ENCODE measurements around the gene SPSB2. TPM values are rescaled to one million over a fixed set of nuclear protein-coding genes. Genes with fewer than 3 reads are reported as not detected.
"Not testable (repeated sequence)": the region's sequence is repeated elsewhere in the genome, so short reads cannot be mapped to it uniquely, and the experiment has no call there.

The SPSB2 gene
- polyA plus RNA-seq, 4 donors: 9.7 to 22.5 (median 12.7) TPM

GRCh38 chr12:6915789-6916285 lies 42.7 kb upstream of the SPSB2 start:
- H3K27ac ChIP-seq (ENCODE audit: low read depth in 1 of 3, low read length in 2 of 3): no peak overlapping the region
- H3K36me3 ChIP-seq (ENCODE audit: control insufficient read depth in 3 of 3, insufficient read depth in 2 of 3, low read depth in 1 of 3, low read length in 3 of 3): peaks cover 0 to 7% (median 0%) of the 10 kb centered on the region in 3 donors
- no peaks in the 10 kb centered on the region for H3K9me3 ChIP-seq (ENCODE audit: control insufficient read depth in 2 of 2, insufficient read depth in 1 of 2, low read depth in 1 of 2, low read length in 1 of 2)
- FAIRE-seq (no peak), DNase-seq (no peak)
- H3K4me1 ChIP-seq (ENCODE audit: control insufficient read depth in 3 of 3, insufficient read depth in 2 of 3, low read depth in 1 of 3, low read length in 2 of 3): peaks cover 0 to 13% (median 5%) of the 10 kb centered on the region in 3 donors
- peaks cover 0 to 35% (median 0%) of the 10 kb centered on the region in 3 donors for H3K27me3 ChIP-seq (ENCODE audit: control insufficient read depth in 3 of 3, insufficient read depth in 3 of 3, low read length in 3 of 3)
- no peak overlapping the region for H3K4me3 ChIP-seq (ENCODE audit: low read depth in 1 of 3, low read length in 3 of 3)
- WGBS, 3 donors: 62 to 80% (median 80%) methylated on average over 14 of the region's 14 CpGs

- FAIRE-seq: no peak
Observed at GRCh38 chr12:6914947-6915788, 42.1 kb upstream of the SPSB2 start.

GRCh38 chr12:6914246-6914946 lies 41.3 kb upstream of the SPSB2 start, which contains the start of gene ENO2:
TSS of gene ENO2 (plus strand) at chr12:6914580. CDS start at chr12:6915833, 1,253 bp downstream.
- H3K36me3 ChIP-seq (ENCODE audit: control insufficient read depth in 3 of 3, insufficient read depth in 2 of 3, low read depth in 1 of 3, low read length in 3 of 3): peaks cover 0 to 7% (median 0%) of the 10 kb centered on the region in 3 donors
- no peak for FAIRE-seq
- peaks cover 0 to 35% (median 0%) of the 10 kb centered on the region in 3 donors for H3K27me3 ChIP-seq (ENCODE audit: control insufficient read depth in 3 of 3, insufficient read depth in 3 of 3, low read length in 3 of 3)
- no peaks in the 10 kb centered on the region for H3K9me3 ChIP-seq (ENCODE audit: control insufficient read depth in 2 of 2, insufficient read depth in 1 of 2, low read depth in 1 of 2, low read length in 1 of 2)
- H3K4me1 ChIP-seq (ENCODE audit: control insufficient read depth in 3 of 3, insufficient read depth in 2 of 3, low read depth in 1 of 3, low read length in 2 of 3): peaks cover 0 to 13% (median 5%) of the 10 kb centered on the region in 3 donors
- peak within 1 kb of the TSS; percentile 23 to 58 (median 55) for H3K4me3 ChIP-seq (ENCODE audit: low read depth in 1 of 3, low read length in 3 of 3)
- WGBS, 3 donors: 0% methylated on average over 36 to 68 of the region's 68 CpGs
- peak; percentile 56 to 74 for DNase-seq
- H3K27ac ChIP-seq (ENCODE audit: low read depth in 1 of 3, low read length in 2 of 3): peak within 1 kb of the TSS in 2 of 3 donors; percentile 59 to 82

More at GRCh38 chr12:6914947-6915788, 42.1 kb upstream of the SPSB2 start:
- H3K9me3 ChIP-seq (ENCODE audit: control insufficient read depth in 2 of 2, insufficient read depth in 1 of 2, low read depth in 1 of 2, low read length in 1 of 2): no peaks in the 10 kb centered on the region
- H3K27me3 ChIP-seq (ENCODE audit: control insufficient read depth in 3 of 3, insufficient read depth in 3 of 3, low read length in 3 of 3): peaks cover 0 to 35% (median 0%) of the 10 kb centered on the region in 3 donors
- WGBS, 3 donors: 13 to 20% (median 17%) methylated on average over 25 to 29 of the region's 29 CpGs
- peak overlapping the region; percentile 23 to 58 (median 55) for H3K4me3 ChIP-seq (ENCODE audit: low read depth in 1 of 3, low read length in 3 of 3)
- peaks cover 0 to 13% (median 5%) of the 10 kb centered on the region in 3 donors for H3K4me1 ChIP-seq (ENCODE audit: control insufficient read depth in 3 of 3, insufficient read depth in 2 of 3, low read depth in 1 of 3, low read length in 2 of 3)
- peaks cover 0 to 7% (median 0%) of the 10 kb centered on the region in 3 donors for H3K36me3 ChIP-seq (ENCODE audit: control insufficient read depth in 3 of 3, insufficient read depth in 2 of 3, low read depth in 1 of 3, low read length in 3 of 3)
- no peak for DNase-seq
- peak overlapping the region in 1 of 3 donors; percentile 39 for H3K27ac ChIP-seq (ENCODE audit: low read depth in 1 of 3, low read length in 2 of 3)

DNA sequence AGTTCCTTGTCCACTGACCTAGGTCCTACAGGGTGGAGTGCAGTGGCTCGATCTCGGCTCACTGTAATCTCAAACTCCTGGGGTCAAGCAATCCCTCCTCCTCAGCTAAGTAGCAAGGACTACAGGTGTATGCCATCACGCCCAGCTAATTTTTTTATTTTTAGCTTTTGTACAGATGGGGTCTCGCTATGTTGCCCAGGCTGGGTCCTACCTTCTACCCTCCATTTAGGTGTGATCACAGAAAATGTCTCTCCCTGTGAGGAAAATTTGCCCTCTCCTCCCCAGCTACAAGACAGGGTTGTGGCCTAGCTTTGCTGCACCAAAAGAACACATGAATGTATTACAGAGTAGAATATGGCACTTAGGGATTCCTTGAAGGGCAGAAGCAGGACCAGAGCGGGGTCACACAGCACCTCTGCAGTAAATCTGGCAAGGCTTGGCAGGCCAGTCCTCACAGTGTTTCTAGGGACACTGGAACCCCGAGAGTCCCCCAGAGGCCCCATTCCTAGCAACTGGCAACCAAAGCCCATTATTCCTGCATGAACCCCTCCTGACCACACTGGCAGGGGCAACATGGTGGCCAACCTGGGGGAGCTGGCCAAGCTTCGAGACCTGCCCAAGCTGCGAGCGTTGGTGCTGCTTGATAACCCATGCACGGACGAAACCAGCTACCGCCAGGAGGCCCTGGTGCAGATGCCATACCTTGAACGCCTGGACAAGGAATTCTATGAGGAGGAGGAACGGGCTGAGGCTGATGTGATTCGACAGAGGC lies 39.2 kb upstream of the SPSB2 start:
- WGBS, 3 donors: 82 to 90% (median 89%) methylated on average over 15 of the region's 15 CpGs

DNA sequence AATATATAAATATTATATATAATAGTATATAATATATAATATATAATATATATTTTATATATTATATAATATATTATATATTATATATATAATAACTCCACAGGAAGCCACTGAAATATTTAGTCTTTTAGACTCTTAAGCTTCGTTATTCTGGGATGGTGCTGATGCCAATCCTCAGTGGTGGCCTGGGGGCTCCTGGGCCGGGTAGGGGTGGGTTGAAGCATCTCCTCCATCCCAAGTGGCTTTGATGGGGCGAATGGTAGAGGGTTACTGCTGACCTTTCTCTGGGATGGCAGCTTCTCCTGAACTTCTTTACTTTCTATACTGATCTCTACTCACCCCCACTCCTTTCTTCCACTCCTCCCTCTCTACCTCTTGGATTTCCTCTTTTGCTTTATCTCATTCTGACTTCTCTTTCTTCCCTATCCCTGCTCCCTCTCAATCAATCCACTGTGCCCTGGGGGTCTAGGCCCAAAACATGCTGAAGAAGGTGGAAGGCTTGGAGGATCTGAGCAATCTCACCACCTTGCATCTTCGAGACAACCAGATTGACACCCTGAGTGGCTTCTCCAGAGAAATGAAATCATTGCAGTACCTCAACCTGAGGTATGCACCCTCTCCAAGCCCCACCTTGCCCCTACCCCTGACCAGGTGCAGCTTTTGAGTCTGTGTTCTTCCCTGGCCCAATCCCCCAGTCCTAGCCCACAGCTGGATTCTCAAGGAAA lies 36.5 kb upstream of the SPSB2 start:
- Histone ChIP-seq H3K27ac (ENCODE audit: low read depth in 1 of 3, low read length in 2 of 3) (no peak overlapping the region), H3K4me1 (ENCODE audit: control insufficient read depth in 3 of 3, insufficient read depth in 2 of 3, low read depth in 1 of 3, low read length in 2 of 3) (peaks cover 0 to 12% (median 0%) of the 10 kb centered on the region in 3 donors), H3K4me3 (ENCODE audit: low read depth in 1 of 3, low read length in 3 of 3) (no peak overlapping the region), H3K9me3 (ENCODE audit: control insufficient read depth in 2 of 2, insufficient read depth in 1 of 2, low read depth in 1 of 2, low read length in 1 of 2) (no peaks in the 10 kb centered on the region), H3K36me3 (ENCODE audit: control insufficient read depth in 3 of 3, insufficient read depth in 2 of 3, low read depth in 1 of 3, low read length in 3 of 3) (peaks cover 0 to 7% (median 0%) of the 10 kb centered on the region in 3 donors), H3K27me3 (ENCODE audit: control insufficient read depth in 3 of 3, insufficient read depth in 3 of 3, low read length in 3 of 3) (peaks cover 0 to 23% (median 0%) of the 10 kb centered on the region in 3 donors)
- WGBS, 3 donors: 84 to 89% (median 88%) methylated on average over 4 of the region's 4 CpGs
- no peak for FAIRE-seq
- DNase-seq: no peak

More for the DNA sequence above, 39.2 kb upstream of the SPSB2 start:
- Histone ChIP-seq H3K4me3 (ENCODE audit: low read depth in 1 of 3, low read length in 3 of 3) (no peak overlapping the region), H3K27me3 (ENCODE audit: control insufficient read depth in 3 of 3, insufficient read depth in 3 of 3, low read length in 3 of 3) (peaks cover 0 to 35% (median 0%) of the 10 kb centered on the region in 3 donors), H3K4me1 (ENCODE audit: control insufficient read depth in 3 of 3, insufficient read depth in 2 of 3, low read depth in 1 of 3, low read length in 2 of 3) (peaks cover 0 to 13% (median 5%) of the 10 kb centered on the region in 3 donors), H3K36me3 (ENCODE audit: control insufficient read depth in 3 of 3, insufficient read depth in 2 of 3, low read depth in 1 of 3, low read length in 3 of 3) (peaks cover 0 to 7% (median 0%) of the 10 kb centered on the region in 3 donors), H3K9me3 (ENCODE audit: control insufficient read depth in 2 of 2, insufficient read depth in 1 of 2, low read depth in 1 of 2, low read length in 1 of 2) (no peaks in the 10 kb centered on the region), H3K27ac (ENCODE audit: low read depth in 1 of 3, low read length in 2 of 3) (no peak overlapping the region)
- no peak for FAIRE-seq
- no peak for DNase-seq

- not testable (repeated sequence) for DNase-seq; H3K36me3 ChIP-seq (ENCODE audit: control insufficient read depth in 3 of 3, insufficient read depth in 2 of 3, low read depth in 1 of 3, low read length in 3 of 3); H3K4me3 ChIP-seq (ENCODE audit: low read depth in 1 of 3, low read length in 3 of 3); H3K27ac ChIP-seq (ENCODE audit: low read depth in 1 of 3, low read length in 2 of 3); FAIRE-seq; H3K9me3 ChIP-seq (ENCODE audit: control insufficient read depth in 2 of 2, insufficient read depth in 1 of 2, low read depth in 1 of 2, low read length in 1 of 2)
- Histone ChIP-seq H3K27me3 (ENCODE audit: control insufficient read depth in 3 of 3, insufficient read depth in 3 of 3, low read length in 3 of 3) (peaks cover 0 to 13% (median 0%) of the 10 kb centered on the region in 3 donors), H3K4me1 (ENCODE audit: control insufficient read depth in 3 of 3, insufficient read depth in 2 of 3, low read depth in 1 of 3, low read length in 2 of 3) (peaks cover 0 to 12% (median 0%) of the 10 kb centered on the region in 3 donors)
- WGBS, 3 donors: 91 to 94% (median 91%) methylated on average over 11 of the region's 11 CpGs
Observed at GRCh38 chr12:6908141-6908540, 35.0 kb upstream of the SPSB2 start.

- Histone ChIP-seq H3K27me3 (ENCODE audit: control insufficient read depth in 3 of 3, insufficient read depth in 3 of 3, low read length in 3 of 3) (no peaks in the 10 kb centered on the region), H3K4me3 (ENCODE audit: low read depth in 1 of 3, low read length in 3 of 3) (peak overlapping the region in 1 of 3 donors; percentile 58), H3K9me3 (ENCODE audit: control insufficient read depth in 2 of 2, insufficient read depth in 1 of 2, low read depth in 1 of 2, low read length in 1 of 2) (no peaks in the 10 kb centered on the region), H3K27ac (ENCODE audit: low read depth in 1 of 3, low read length in 2 of 3) (peak overlapping the region in 1 of 3 donors; percentile 34), H3K36me3 (ENCODE audit: control insufficient read depth in 3 of 3, insufficient read depth in 2 of 3, low read depth in 1 of 3, low read length in 3 of 3) (peaks cover 0 to 7% (median 0%) of the 10 kb centered on the region in 3 donors), H3K4me1 (ENCODE audit: control insufficient read depth in 3 of 3, insufficient read depth in 2 of 3, low read depth in 1 of 3, low read length in 2 of 3) (peaks cover 0 to 15% (median 0%) of the 10 kb centered on the region in 3 donors)
- DNase-seq (no peak), FAIRE-seq (no peak)
- 55 to 70% (median 68%) methylated on average over 5 of the region's 5 CpGs for WGBS, 3 donors
Observed at GRCh38 chr12:6905414-6906040, 32.4 kb upstream of the SPSB2 start.

Measured in small intestine (tissue), 7 donors.